GM23338 (cell line): ENCODE data around the gene THRB. TPM values are rescaled to one million over a fixed set of nuclear protein-coding genes. Genes with fewer than 3 reads are reported as not detected.

Source experiments
- ATAC-seq: fragments of 200-7000 bp; cut with Tn5 transposase; 3 replicates; pipeline ENCODE4 v1.9.1; 2020
- DNase-seq: peaks from one replicate; pipeline ENCODE4 v3.0.0-alpha.2; 2015; ENCODE audit warnings: low spot score
- H2AFZ ChIP-seq: fragments of 200-600 bp; sonication (generic); 2 replicates; pipeline ENCODE4 v1.8.0; 2016; ENCODE audit warnings: antibody characterized with exemption, mild to moderate bottlenecking, moderate library complexity
- H3F3A ChIP-seq: fragments of 200-600 bp; sonication (generic); replicated peaks from 2 replicates; pipeline ENCODE4 v1.8.0; 2017; ENCODE audit warnings: antibody characterized with exemption, mixed run types, low read depth
- H3K27ac ChIP-seq: fragments of 200-600 bp; sonication (generic); 2 replicates; pipeline ENCODE4 v1.6.1; 2016; ENCODE audit warnings: low read depth
- H3K27me3 ChIP-seq: fragments of 200-600 bp; sonication (generic); 2 replicates; pipeline ENCODE4 v1.8.0; 2016; ENCODE audit warnings: mild to moderate bottlenecking, mixed run types, moderate library complexity; ENCODE audit not compliant: insufficient read depth
- H3K36me3 ChIP-seq: fragments of 200-600 bp; sonication (generic); 2 replicates; pipeline ENCODE4 v1.8.0; 2016; ENCODE audit warnings: mild to moderate bottlenecking; ENCODE audit not compliant: insufficient read depth
- H3K4me1 ChIP-seq: fragments of 200-600 bp; sonication (generic); 2 replicates; pipeline ENCODE4 v1.8.0; 2016; ENCODE audit warnings: mild to moderate bottlenecking, moderate library complexity; ENCODE audit not compliant: insufficient read depth
- H3K4me2 ChIP-seq: fragments of 200-600 bp; sonication (generic); 2 replicates; pipeline ENCODE4 v1.7.1; 2017; ENCODE audit warnings: mixed run types
- H3K4me3 ChIP-seq: fragments of 200-600 bp; sonication (generic); 2 replicates; pipeline ENCODE4 v1.6.1; 2016; ENCODE audit warnings: mixed run types
- H3K79me2 ChIP-seq: fragments of 200-600 bp; sonication (generic); replicated peaks from 2 replicates; pipeline ENCODE4 v1.8.0; 2017; ENCODE audit warnings: mild to moderate bottlenecking; ENCODE audit not compliant: insufficient read depth
- H3K9me2 ChIP-seq: fragments of 200-600 bp; sonication (generic); 2 replicates; pipeline ENCODE4 v1.8.0; 2017; ENCODE audit not compliant: insufficient read depth
- H4K20me1 ChIP-seq: fragments of 200-600 bp; sonication (generic); replicated peaks from 2 replicates; pipeline ENCODE4 v1.8.0; 2017; ENCODE audit warnings: mild to moderate bottlenecking; ENCODE audit not compliant: insufficient read depth
- H3K27ac Mint-ChIP-seq: 2 replicates; pipeline ENCODE4 v1.8.0; 2020; ENCODE audit warnings: inconsistent platforms, mild to moderate bottlenecking, moderate library complexity, mixed read lengths
- H3K27me3 Mint-ChIP-seq: 3 replicates; pipeline ENCODE4 v1.8.0; 2022; ENCODE audit warnings: low read depth, mild to moderate bottlenecking, moderate library complexity, mixed read lengths, inconsistent platforms; ENCODE audit not compliant: insufficient read depth, poor library complexity
- H3K36me3 Mint-ChIP-seq: 3 replicates; pipeline ENCODE4 v1.8.0; 2021; ENCODE audit warnings: low read depth, mild to moderate bottlenecking, inconsistent platforms, moderate library complexity, mixed read lengths
- H3K4me1 Mint-ChIP-seq: 3 replicates; pipeline ENCODE4 v1.8.0; 2020; ENCODE audit warnings: mild to moderate bottlenecking, inconsistent platforms, mixed read lengths
- H3K4me3 Mint-ChIP-seq: 3 replicates; pipeline ENCODE4 v1.8.0; 2021; ENCODE audit warnings: moderate library complexity, mild to moderate bottlenecking, inconsistent platforms, mixed read lengths
- H3K9me3 Mint-ChIP-seq: 3 replicates; pipeline ENCODE4 v1.8.0; 2020; ENCODE audit warnings: moderate library complexity, mild to moderate bottlenecking, inconsistent platforms, mixed read lengths
- EZH2phosphoT487 ChIP-seq: fragments of 200-600 bp; sonication (generic); IDR thresholded peaks from one replicate; pipeline ENCODE4 v1.8.1; 2018; ENCODE audit warnings: antibody characterized with exemption; ENCODE audit not compliant: unreplicated experiment
- ZNF462 ChIP-seq: fragments of 250-450 bp; sonication (Bioruptor Pico); IDR thresholded peaks from 2 replicates; pipeline ENCODE4 v1.5.0; 2020; ENCODE audit warnings: mild to moderate bottlenecking, moderate library complexity
- polyA plus RNA-seq: library from polyadenylated mRNA; unstranded; fragments of >200 nt; fragmentation: Nextera tagmentation; extraction: Ambion mirVana; gene quantifications from 2 replicates; pipeline ENCODE4 v1.2.1, GENCODE V29; 2016
- total RNA-seq: library from RNA; depleted of rRNA; stranded (reverse); fragments of >200 nt; shearing (Covaris generic); gene quantifications from 2 replicates; pipeline ENCODE4 v1.2.3, GENCODE V29; 2014

The THRB gene
- total and polyA plus RNA-seq, 2 experiments from 2014 or later = 1.7 to 3.2 TPM

- no peak for TF ChIP-seq ZNF462
Measured at GRCh38 chr3:24487325-24488262, 7.1 kb downstream of the THRB start (continued).

- Histone ChIP-seq H4K20me1 (no peaks in the 10 kb centered on the region), H3K27ac (no peak overlapping the region), H2AFZ (no peak overlapping the region), H3F3A (no peaks in the 10 kb centered on the region), H3K4me3 (no peak overlapping the region), H3K4me2 (no peak overlapping the region), H3K36me3 (no peaks in the 10 kb centered on the region), H3K4me1 (no peaks in the 10 kb centered on the region), H3K9me2 (no peaks in the 10 kb centered on the region), H3K27me3 (0 out of 2 replicates have a peak, but pooled peaks cover 2% of the 10 kb centered on the region), H3K79me2 (peaks cover 7% of the 10 kb centered on the region; the same call in 1 of the 2 replicates)
- H3K36me3 Mint-ChIP-seq = no peaks in the 10 kb centered on the region
- peaks cover 3% of the 10 kb centered on the region; the same call in 2 of the 3 replicates for H3K4me1 Mint-ChIP-seq
- H3K27me3 Mint-ChIP-seq = no peaks in the 10 kb centered on the region
- H3K9me3 Mint-ChIP-seq = no peaks in the 10 kb centered on the region
- no peak for TF ChIP-seq EZH2phosphoT487
- no peak overlapping the region for H3K4me3 Mint-ChIP-seq
- H3K27ac Mint-ChIP-seq = no peak overlapping the region
- no peak for DNase-seq
- no peak for ATAC-seq
Measured at GRCh38 chr3:24485511-24485910, 9.1 kb downstream of the THRB start.
